ENCODE measurements around the gene PDHB. TPM values are rescaled to one million over a fixed set of nuclear protein-coding genes. Genes with fewer than 3 reads are reported as not detected.

Gene PDHB
- total and polyA plus RNA-seq, 2 donors (not counting 1 experiment from before 2014, with no cell fraction given), result 69.9 to 201 TPM

DNA sequence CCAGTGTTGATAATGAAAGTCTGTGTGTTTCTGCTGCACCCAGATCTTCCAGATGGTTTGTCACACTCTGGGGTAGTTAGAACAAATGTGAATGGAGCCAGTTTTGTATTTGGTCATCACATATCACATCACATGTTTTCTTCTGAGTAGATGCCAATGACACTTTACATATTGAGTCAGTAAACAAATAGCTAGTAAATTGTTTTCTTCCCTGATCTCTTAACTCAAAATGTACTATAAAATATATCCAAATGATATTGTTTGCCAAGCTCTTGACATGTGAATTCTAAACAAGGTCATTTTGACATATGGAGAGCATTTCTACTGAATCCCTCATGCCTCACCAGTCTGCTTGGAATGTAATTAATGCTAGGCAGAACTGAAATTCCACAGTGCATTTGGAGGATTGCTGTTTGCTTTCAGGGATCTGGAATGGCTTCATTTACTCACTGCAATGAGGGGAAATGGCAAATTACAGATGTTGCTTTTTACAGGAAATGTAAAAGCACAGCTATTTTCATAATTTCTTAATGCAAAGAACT lies 45.0 kb downstream of the PDHB start:
- H3K4me1 ChIP-seq (ENCODE audit: control insufficient read depth, extremely low read depth, insufficient read depth, low read length), result peaks cover 36% of the 10 kb centered on the region
- no peak overlapping the region for H3K4me3 ChIP-seq (replicated peaks in 1 of 4; ENCODE audit: control extremely low read depth in 1 of 4, insufficient read depth in 1 of 4, low read depth in 3 of 4, low read length in 4 of 4)
- peak; percentile 82 to 87 for DNase-seq (ENCODE audit: low read depth in 2 of 2)
- H3K4me2 ChIP-seq (ENCODE audit: extremely low read depth, insufficient read depth, low read length), result peak overlapping the region; percentile 61
- no peak for TF ChIP-seq EZH2 (IDR thresholded peaks at IDR 0.05; ENCODE audit: low read length, missing control alignments)
- TF ChIP-seq, protein P1, sequence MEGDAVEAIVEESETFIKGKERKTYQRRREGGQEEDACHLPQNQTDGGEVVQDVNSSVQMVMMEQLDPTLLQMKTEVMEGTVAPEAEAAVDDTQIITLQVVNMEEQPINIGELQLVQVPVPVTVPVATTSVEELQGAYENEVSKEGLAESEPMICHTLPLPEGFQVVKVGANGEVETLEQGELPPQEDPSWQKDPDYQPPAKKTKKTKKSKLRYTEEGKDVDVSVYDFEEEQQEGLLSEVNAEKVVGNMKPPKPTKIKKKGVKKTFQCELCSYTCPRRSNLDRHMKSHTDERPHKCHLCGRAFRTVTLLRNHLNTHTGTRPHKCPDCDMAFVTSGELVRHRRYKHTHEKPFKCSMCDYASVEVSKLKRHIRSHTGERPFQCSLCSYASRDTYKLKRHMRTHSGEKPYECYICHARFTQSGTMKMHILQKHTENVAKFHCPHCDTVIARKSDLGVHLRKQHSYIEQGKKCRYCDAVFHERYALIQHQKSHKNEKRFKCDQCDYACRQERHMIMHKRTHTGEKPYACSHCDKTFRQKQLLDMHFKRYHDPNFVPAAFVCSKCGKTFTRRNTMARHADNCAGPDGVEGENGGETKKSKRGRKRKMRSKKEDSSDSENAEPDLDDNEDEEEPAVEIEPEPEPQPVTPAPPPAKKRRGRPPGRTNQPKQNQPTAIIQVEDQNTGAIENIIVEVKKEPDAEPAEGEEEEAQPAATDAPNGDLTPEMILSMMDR (conservative IDR thresholded peaks at IDR 0.05 in 1 of 2, IDR thresholded peaks at IDR 0.05 in 1 of 2; ENCODE audit: low read depth in 1 of 2, low read length in 2 of 2), result no peak
- H3K27me3 ChIP-seq (ENCODE audit: control insufficient read depth, insufficient read depth, low read length), result no peaks in the 10 kb centered on the region
- no peaks in the 10 kb centered on the region for H3K9me3 ChIP-seq (ENCODE audit: control insufficient read depth, insufficient read depth, low read depth, low read length)
- H3K79me2 ChIP-seq (ENCODE audit: control insufficient read depth, insufficient read depth, low read length), result no peaks in the 10 kb centered on the region
- H2AFZ ChIP-seq (ENCODE audit: low read length), result no peak overlapping the region
- peak overlapping the region; percentile 66 for H3K27ac ChIP-seq (ENCODE audit: insufficient read depth, low read length)
- no peak overlapping the region for H3K9ac ChIP-seq (ENCODE audit: insufficient read depth, low read length)
- H4K20me1 ChIP-seq (ENCODE audit: control insufficient read depth, extremely low read depth, insufficient read depth, low read length), result no peaks in the 10 kb centered on the region
- H3K36me3 ChIP-seq (ENCODE audit: control insufficient read depth, insufficient read depth, low read length), result no peaks in the 10 kb centered on the region

DNA sequence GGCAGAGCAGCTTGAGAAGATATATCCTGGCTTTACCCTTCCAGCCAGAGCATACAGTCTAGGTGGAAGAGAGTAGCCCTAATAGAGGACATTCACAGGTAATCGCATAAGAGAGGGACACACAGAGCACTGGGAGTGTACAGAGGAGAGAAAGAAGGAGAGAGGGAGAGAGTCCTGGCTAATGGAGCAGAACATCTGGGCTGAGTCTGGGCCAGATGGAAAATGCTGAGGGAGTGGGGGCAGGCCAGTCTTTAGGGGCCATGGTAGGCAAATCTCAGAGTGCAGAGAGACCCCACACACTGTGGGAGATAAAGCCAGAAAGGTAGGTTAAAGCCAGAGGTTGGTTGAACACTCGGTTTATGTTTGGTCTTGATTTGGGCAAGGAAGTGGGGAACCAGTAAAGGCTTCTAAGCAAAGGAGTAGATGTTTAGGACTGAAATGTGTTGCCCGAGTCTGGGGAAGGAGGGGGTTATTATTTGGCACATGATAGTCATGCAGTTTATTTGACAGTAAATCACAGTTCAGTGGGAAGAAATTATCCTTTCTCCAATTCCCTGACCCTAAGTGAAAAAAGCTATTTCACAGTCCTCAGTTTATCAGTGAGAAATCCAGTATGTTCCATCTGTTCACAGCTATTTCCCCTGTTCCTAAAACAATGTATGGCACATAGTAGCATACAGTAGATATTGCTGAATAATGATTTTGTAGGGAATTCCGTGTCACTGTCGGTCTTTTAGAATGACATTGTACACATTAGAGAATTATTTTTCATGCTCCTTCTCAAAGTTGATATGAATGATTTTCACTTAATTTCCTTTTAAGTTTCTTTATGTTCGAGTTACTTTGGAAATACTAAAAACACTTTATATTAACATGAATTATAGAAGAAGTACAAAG lies 45.7 kb downstream of the PDHB start:
- Histone ChIP-seq H3K9me3 (ENCODE audit: control insufficient read depth, insufficient read depth, low read depth, low read length) (no peaks in the 10 kb centered on the region), H3K4me3 (replicated peaks in 1 of 4; ENCODE audit: control extremely low read depth in 1 of 4, insufficient read depth in 1 of 4, low read depth in 3 of 4, low read length in 4 of 4) (peak overlapping the region in 1 of 4 experiments; percentile 13), H3K4me2 (ENCODE audit: extremely low read depth, insufficient read depth, low read length) (peak overlapping the region; percentile 61), H3K27me3 (ENCODE audit: control insufficient read depth, insufficient read depth, low read length) (no peaks in the 10 kb centered on the region), H2AFZ (ENCODE audit: low read length) (no peak overlapping the region), H3K36me3 (ENCODE audit: control insufficient read depth, insufficient read depth, low read length) (no peaks in the 10 kb centered on the region), H3K4me1 (ENCODE audit: control insufficient read depth, extremely low read depth, insufficient read depth, low read length) (peaks cover 40% of the 10 kb centered on the region), H4K20me1 (ENCODE audit: control insufficient read depth, extremely low read depth, insufficient read depth, low read length) (no peaks in the 10 kb centered on the region), H3K9ac (ENCODE audit: insufficient read depth, low read length) (no peak overlapping the region), H3K27ac (ENCODE audit: insufficient read depth, low read length) (peak overlapping the region; percentile 66), H3K79me2 (ENCODE audit: control insufficient read depth, insufficient read depth, low read length) (no peaks in the 10 kb centered on the region)
- DNase-seq (ENCODE audit: low read depth in 2 of 2), result no peak
- TF ChIP-seq, protein P1 (conservative IDR thresholded peaks at IDR 0.05 in 1 of 2, IDR thresholded peaks at IDR 0.05 in 1 of 2; ENCODE audit: low read depth in 1 of 2, low read length in 2 of 2), result no peak
- no peak for TF ChIP-seq EZH2 (IDR thresholded peaks at IDR 0.05; ENCODE audit: low read length, missing control alignments)

DNA sequence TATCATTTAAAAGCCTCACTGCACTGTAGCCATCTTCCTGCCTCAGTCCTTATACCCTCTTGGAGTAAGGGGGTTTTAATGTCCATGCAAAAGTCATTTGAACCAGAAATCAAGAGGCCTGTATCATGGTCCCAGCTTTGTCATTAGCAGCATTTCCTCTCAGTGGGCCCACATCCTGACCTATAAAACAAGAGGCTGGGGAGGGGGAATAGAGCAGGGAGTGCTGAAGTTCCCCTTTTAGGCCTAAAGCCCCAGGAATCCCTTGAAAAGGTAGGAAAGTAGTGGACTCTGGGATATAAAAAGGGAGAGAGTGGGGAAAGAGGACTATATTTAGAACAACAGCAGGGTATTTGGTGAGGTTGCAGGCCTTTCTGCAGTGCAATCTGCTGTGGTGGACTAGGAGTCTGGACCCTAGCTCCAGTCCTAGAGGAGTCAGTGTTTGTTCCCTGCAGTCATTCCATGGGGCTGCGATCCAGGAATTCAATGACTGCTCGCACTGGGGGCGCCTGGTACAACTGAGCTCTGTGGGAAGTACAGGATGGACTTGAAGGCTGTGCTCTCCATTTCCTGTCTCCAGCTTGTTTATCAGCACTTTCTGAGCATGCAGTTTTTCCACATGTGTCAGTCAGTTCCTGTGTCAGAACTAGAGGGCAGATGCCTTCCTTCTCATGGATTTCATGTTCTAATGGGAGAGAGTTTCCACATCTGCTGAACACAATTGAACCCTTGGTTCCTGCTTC lies 46.8 kb downstream of the PDHB start:
- H3K27me3 ChIP-seq (ENCODE audit: control insufficient read depth, insufficient read depth, low read length), result no peaks in the 10 kb centered on the region
- H3K4me2 ChIP-seq (ENCODE audit: extremely low read depth, insufficient read depth, low read length), result peak overlapping the region; percentile 18
- peak overlapping the region; percentile 66 for H3K27ac ChIP-seq (ENCODE audit: insufficient read depth, low read length)

More for the DNA sequence above, 46.8 kb downstream of the PDHB start:
- no peaks in the 10 kb centered on the region for H4K20me1 ChIP-seq (ENCODE audit: control insufficient read depth, extremely low read depth, insufficient read depth, low read length)
- peaks cover 37% of the 10 kb centered on the region for H3K4me1 ChIP-seq (ENCODE audit: control insufficient read depth, extremely low read depth, insufficient read depth, low read length)
- H3K9me3 ChIP-seq (ENCODE audit: control insufficient read depth, insufficient read depth, low read depth, low read length), result no peaks in the 10 kb centered on the region
- no peaks in the 10 kb centered on the region for H3K79me2 ChIP-seq (ENCODE audit: control insufficient read depth, insufficient read depth, low read length)
- H2AFZ ChIP-seq (ENCODE audit: low read length), result no peak overlapping the region
- no peak for TF ChIP-seq EZH2 (IDR thresholded peaks at IDR 0.05; ENCODE audit: low read length, missing control alignments)
- TF ChIP-seq, protein P1 (conservative IDR thresholded peaks at IDR 0.05 in 1 of 2, IDR thresholded peaks at IDR 0.05 in 1 of 2; ENCODE audit: low read depth in 1 of 2, low read length in 2 of 2), result no peak
- peak; percentile 68 to 88 for DNase-seq (ENCODE audit: low read depth in 2 of 2)
- H3K4me3 ChIP-seq (replicated peaks in 1 of 4; ENCODE audit: control extremely low read depth in 1 of 4, insufficient read depth in 1 of 4, low read depth in 3 of 4, low read length in 4 of 4), result no peak overlapping the region
- H3K36me3 ChIP-seq (ENCODE audit: control insufficient read depth, insufficient read depth, low read length), result no peaks in the 10 kb centered on the region
- H3K9ac ChIP-seq (ENCODE audit: insufficient read depth, low read length), result no peak overlapping the region
